Adrenal gland (tissue), 5 donors: ENCODE results near the gene BBS9.
"Not testable (repeated sequence)": the region's sequence is repeated elsewhere in the genome, so short reads cannot be mapped to it uniquely, and the experiment has no call there.

Experiments used
- CTCF ChIP-seq, 6 experiments: fragments of 450-650 bp in 4 of 6; fragments of 200-600 bp in 2 of 6; sonication (generic) in 1 of 6; IDR thresholded peaks; 1 replicate in 5 of 6; 2 replicates in 1 of 6; pipeline versions ENCODE4 v1.5.1 to v1.8.0; 2016 to 2021; ENCODE audit warnings: antibody characterized with exemption in 6 of 6, mild to moderate bottlenecking in 2 of 6, moderate library complexity in 1 of 6
- POLR2A ChIP-seq, 2 donors: fragments of 450-650 bp; IDR thresholded peaks; one replicate each; pipeline ENCODE4 v1.6.1; 2017; ENCODE audit warnings: antibody characterized with exemption in 2 of 2, mild to moderate bottlenecking in 2 of 2, moderate library complexity in 1 of 2
- donor health status: DM: no; HTN: no; CAD: no.

GRCh38 chr7:33271839-33272371 is 142.5 kb downstream of the BBS9 start:
- TF ChIP-seq CTCF, POLR2A (IDR thresholded peaks at IDR 0.05): not testable (repeated sequence)
